Measurements from ENCODE around the gene RCAN1. TPM values are rescaled to one million over a fixed set of nuclear protein-coding genes. Genes with fewer than 3 reads are reported as not detected.

RCAN1 gene
- total RNA-seq, 1 experiment from 2014 or later = 13.5 TPM

GRCh38 chr21:34524646-34525601 is 90.0 kb downstream of the RCAN1 start:
- Histone ChIP-seq H3K9me3 (ENCODE audit: control insufficient read depth, insufficient read depth, low read depth, low read length) (no peaks in the 10 kb centered on the region; the same call in 1 of the 2 replicates), H3K4me3 (ENCODE audit: low read depth in 2 of 2, low read length in 2 of 2) (peak overlapping the region; percentile 44 to 54), H3K36me3 (ENCODE audit: control insufficient read depth, insufficient read depth, low read length) (no peaks in the 10 kb centered on the region), H3K27me3 (ENCODE audit: control insufficient read depth, insufficient read depth, low read length) (no peaks in the 10 kb centered on the region), H3K4me1 (ENCODE audit: control insufficient read depth, insufficient read depth, low read length) (peaks cover 10% of the 10 kb centered on the region), H3K27ac (ENCODE audit: low read length) (peak overlapping the region; percentile 63)
- TF ChIP-seq POLR2AphosphoS5 (IDR thresholded peaks at IDR 0.05; ENCODE audit: low read depth, low read length) (no peak), REST (IDR thresholded peaks at IDR 0.05; ENCODE audit: insufficient read depth in 1 of 2, low read depth in 2 of 2, low read length in 1 of 2) (no peak), SIN3A (IDR thresholded peaks at IDR 0.05; ENCODE audit: borderline replicate concordance, insufficient read depth, low read depth, low read length) (no peak), TCF7L2 (IDR thresholded peaks at IDR 0.05; ENCODE audit: low read depth, low read length) (no peak)
- TF ChIP-seq, protein P1, sequence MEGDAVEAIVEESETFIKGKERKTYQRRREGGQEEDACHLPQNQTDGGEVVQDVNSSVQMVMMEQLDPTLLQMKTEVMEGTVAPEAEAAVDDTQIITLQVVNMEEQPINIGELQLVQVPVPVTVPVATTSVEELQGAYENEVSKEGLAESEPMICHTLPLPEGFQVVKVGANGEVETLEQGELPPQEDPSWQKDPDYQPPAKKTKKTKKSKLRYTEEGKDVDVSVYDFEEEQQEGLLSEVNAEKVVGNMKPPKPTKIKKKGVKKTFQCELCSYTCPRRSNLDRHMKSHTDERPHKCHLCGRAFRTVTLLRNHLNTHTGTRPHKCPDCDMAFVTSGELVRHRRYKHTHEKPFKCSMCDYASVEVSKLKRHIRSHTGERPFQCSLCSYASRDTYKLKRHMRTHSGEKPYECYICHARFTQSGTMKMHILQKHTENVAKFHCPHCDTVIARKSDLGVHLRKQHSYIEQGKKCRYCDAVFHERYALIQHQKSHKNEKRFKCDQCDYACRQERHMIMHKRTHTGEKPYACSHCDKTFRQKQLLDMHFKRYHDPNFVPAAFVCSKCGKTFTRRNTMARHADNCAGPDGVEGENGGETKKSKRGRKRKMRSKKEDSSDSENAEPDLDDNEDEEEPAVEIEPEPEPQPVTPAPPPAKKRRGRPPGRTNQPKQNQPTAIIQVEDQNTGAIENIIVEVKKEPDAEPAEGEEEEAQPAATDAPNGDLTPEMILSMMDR (IDR thresholded peaks at IDR 0.05) = no peak
- ChIA-PET CTCF (interaction anchor here (0.6 kb wide), 1 partner anchor 88 kb away, joined by 3 read pairs; no protein-coding TSS in a partner anchor), POLR2A (interaction anchor here (0.6 to 1.1 kb wide), 3 partner anchors 43 to 1679 kb away, joined by 3 to 7 read pairs (median 3); no protein-coding TSS in a partner anchor)
- BruUV-seq (replicated peaks) = no TSS peak
- DNase-seq (ENCODE audit: low read depth, low spot score) = no peak
- intact Hi-C loops (cut with micrococcal nuclease; ENCODE audit: unreplicated experiment) = no loop called here
- peak; percentile 76 for ATAC-seq
- in situ Hi-C loops (cut with HindIII; ENCODE audit: low pct_unique_long_range_greater_than_20kb, low sequenced_read_pairs) = no loop called here

DNA sequence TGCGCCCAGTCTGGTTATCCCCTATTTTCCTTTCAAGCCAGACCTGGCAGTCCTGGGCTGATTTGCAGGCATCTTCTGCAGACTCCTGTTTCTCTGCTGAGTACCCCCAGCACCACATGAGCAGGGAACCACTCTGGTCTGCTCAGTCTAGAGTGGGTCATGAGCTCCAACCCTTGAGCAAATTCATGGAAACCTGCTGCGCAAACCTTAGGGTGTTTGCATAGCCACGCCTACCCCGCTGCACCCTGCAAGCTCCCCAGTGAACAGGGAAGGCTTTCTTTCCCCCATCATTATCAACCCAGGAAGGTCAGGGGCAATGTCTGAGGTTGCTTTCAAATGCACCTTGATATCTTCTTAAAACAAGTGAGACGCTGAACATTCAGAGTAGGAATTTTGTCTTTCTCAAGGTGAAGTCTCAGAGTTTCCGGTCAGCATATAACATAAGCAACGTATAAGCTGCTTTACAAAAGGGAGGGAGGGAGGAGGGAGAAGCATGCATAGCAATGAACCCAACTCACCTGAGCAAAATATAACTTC is 91.8 kb downstream of the RCAN1 start:
- DNase-seq (ENCODE audit: low read depth, low spot score) (no peak), ATAC-seq (no peak)
- in situ Hi-C loops (cut with HindIII; ENCODE audit: low pct_unique_long_range_greater_than_20kb, low sequenced_read_pairs) = no loop called here
- TF ChIP-seq TCF7L2 (IDR thresholded peaks at IDR 0.05; ENCODE audit: low read depth, low read length) (no peak), REST (IDR thresholded peaks at IDR 0.05; ENCODE audit: insufficient read depth in 1 of 2, low read depth in 2 of 2, low read length in 1 of 2) (no peak), SIN3A (IDR thresholded peaks at IDR 0.05; ENCODE audit: borderline replicate concordance, insufficient read depth, low read depth, low read length) (no peak), POLR2AphosphoS5 (IDR thresholded peaks at IDR 0.05; ENCODE audit: low read depth, low read length) (no peak)
- TF ChIP-seq, protein P1 (IDR thresholded peaks at IDR 0.05) = no peak
- Histone ChIP-seq H3K4me1 (ENCODE audit: control insufficient read depth, insufficient read depth, low read length) (peaks cover 10% of the 10 kb centered on the region), H3K36me3 (ENCODE audit: control insufficient read depth, insufficient read depth, low read length) (no peaks in the 10 kb centered on the region), H3K27me3 (ENCODE audit: control insufficient read depth, insufficient read depth, low read length) (no peaks in the 10 kb centered on the region), H3K4me3 (ENCODE audit: low read depth in 2 of 2, low read length in 2 of 2) (no peak overlapping the region), H3K27ac (ENCODE audit: low read length) (no peak overlapping the region), H3K9me3 (ENCODE audit: control insufficient read depth, insufficient read depth, low read depth, low read length) (no peaks in the 10 kb centered on the region; the same call in 1 of the 2 replicates)
- CTCF ChIA-PET = no interaction called here
- POLR2A ChIA-PET = no interaction called here
- intact Hi-C loops (cut with micrococcal nuclease; ENCODE audit: unreplicated experiment) = no loop called here
- no TSS peak for BruUV-seq (replicated peaks)
